ENCODE data around the gene TMSB4X. TPM values are rescaled to one million over a fixed set of nuclear protein-coding genes. Genes with fewer than 3 reads are reported as not detected.

TMSB4X gene
- total RNA-seq (1,000 to 10,000 TPM; 1,993 to 2,559 (median 2,105) TPM), polyA plus RNA-seq (1,000 to 10,000 TPM; 3,725 to 5,006 TPM)
- long read RNA-seq, donor 1, transcript TMSB4X-203 (2 exons, 1,702 nt), result minor isoform, 42 of 390 reads
- long read RNA-seq, donor 1, transcript TMSB4X-204 (3 exons, 628 nt), result major isoform, 337 of 390 reads
- long read RNA-seq, donor 1, partial matches to known transcripts, result 0 of 390 reads
- long read RNA-seq, donor 1, other reads (novel, unspliced or antisense), result 11 of 390 reads
- long read RNA-seq, donor 2, transcript TMSB4X-204 (3 exons, 628 nt), result major isoform, 909 of 1,447 reads
- long read RNA-seq, donor 2, transcript TMSB4X-203 (2 exons, 1,702 nt), result minor isoform, 536 of 1,447 reads
- long read RNA-seq, donor 2, partial matches to known transcripts, result 0 of 1,447 reads
- long read RNA-seq, donor 2, other reads (novel, unspliced or antisense), result 0 of 1,447 reads
- long read RNA-seq, donor 3, transcript TMSB4X-204 (3 exons, 628 nt), result major isoform, 1,011 of 1,074 reads
- long read RNA-seq, donor 3, transcript TMSB4X-203 (2 exons, 1,702 nt), result minor isoform, 17 of 1,074 reads
- long read RNA-seq, donor 3, partial matches to known transcripts, result 0 of 1,074 reads
- long read RNA-seq, donor 3, other reads (novel, unspliced or antisense), result 45 of 1,074 reads

DNA sequence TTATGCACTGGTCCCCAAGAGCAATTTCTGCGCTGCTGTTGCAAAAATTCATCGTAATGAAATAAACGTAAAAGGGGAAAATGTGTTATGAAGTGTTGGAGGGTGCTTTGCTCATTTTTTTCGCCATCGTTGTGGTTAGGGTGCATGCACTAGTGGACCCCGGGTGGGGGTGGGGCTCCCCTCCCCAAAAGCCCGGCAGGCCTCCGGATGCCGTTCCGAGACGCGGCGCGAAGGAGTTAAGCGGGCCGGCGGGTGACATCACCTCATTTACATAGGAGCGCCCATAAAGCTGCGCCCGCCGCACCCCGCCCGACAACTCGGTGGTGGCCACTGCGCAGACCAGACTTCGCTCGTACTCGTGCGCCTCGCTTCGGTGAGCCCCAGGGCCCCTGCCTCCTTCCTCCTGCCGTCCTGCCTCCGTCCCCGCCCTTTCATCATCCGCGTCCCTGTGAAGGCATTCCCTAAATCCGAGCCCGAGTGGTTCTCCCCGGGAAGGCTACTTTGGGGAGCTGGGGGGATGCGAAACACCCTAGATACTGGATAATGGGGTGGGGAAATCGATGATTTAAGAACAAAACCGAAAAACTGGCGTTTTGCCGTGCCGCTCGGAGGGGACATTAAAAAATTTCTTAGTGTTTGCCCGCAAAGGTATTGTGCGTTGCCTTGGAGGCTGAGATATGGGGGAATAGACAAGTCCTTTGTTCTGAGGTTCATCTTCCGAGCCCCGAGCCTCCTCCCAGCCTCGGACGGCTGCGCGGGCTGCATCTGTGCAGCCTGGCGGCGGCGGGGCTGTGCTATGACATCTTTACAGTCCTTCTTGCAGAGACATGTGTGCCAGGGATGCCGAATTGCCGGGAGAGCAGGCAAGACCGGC is at the start of gene TMSB4X:
TMSB4X (plus strand) TSS at position 315 of the 874 bp plus-strand sequence.
- no peaks in the 10 kb centered on the region for H3K36me3 ChIP-seq
- intact Hi-C loops (cut with DNase I), result loop anchor here in 3 of 4 donors (5.0 to 10.0 kb wide), 4 partner anchors 120 to 512 kb away; no protein-coding TSS in a partner anchor
- no peaks in the 10 kb centered on the region for H3K9me3 ChIP-seq
- TF ChIP-seq POLR2A (IDR thresholded peaks at IDR 0.05), result peak; percentile 97
- TF ChIP-seq, protein P1, sequence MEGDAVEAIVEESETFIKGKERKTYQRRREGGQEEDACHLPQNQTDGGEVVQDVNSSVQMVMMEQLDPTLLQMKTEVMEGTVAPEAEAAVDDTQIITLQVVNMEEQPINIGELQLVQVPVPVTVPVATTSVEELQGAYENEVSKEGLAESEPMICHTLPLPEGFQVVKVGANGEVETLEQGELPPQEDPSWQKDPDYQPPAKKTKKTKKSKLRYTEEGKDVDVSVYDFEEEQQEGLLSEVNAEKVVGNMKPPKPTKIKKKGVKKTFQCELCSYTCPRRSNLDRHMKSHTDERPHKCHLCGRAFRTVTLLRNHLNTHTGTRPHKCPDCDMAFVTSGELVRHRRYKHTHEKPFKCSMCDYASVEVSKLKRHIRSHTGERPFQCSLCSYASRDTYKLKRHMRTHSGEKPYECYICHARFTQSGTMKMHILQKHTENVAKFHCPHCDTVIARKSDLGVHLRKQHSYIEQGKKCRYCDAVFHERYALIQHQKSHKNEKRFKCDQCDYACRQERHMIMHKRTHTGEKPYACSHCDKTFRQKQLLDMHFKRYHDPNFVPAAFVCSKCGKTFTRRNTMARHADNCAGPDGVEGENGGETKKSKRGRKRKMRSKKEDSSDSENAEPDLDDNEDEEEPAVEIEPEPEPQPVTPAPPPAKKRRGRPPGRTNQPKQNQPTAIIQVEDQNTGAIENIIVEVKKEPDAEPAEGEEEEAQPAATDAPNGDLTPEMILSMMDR (IDR thresholded peaks at IDR 0.05), result no peak
- TF ChIP-seq EP300 (IDR thresholded peaks at IDR 0.05), result no peak
- 14 to 25% (median 22%) methylated on average over 60 of the region's 60 CpGs for WGBS, 3 donors
- H3K4me3 ChIP-seq, result peak within 1 kb of the TSS; percentile 54
- peak; percentile 83 to 90 (median 88) for DNase-seq
- peak within 1 kb of the TSS; percentile 84 to 90 for H3K27ac ChIP-seq
- H3K4me1 ChIP-seq (ENCODE audit: insufficient read depth), result no peaks in the 10 kb centered on the region
- H3K27me3 ChIP-seq, result no peaks in the 10 kb centered on the region

- intact Hi-C loops (cut with DNase I), result no loop called here
- Histone ChIP-seq H3K36me3 (no peaks in the 10 kb centered on the region), H3K4me1 (ENCODE audit: insufficient read depth) (no peaks in the 10 kb centered on the region), H3K27me3 (no peaks in the 10 kb centered on the region), H3K4me3 (no peak overlapping the region), H3K9me3 (no peaks in the 10 kb centered on the region), H3K27ac (no peak overlapping the region)
- WGBS, 3 donors, result 69 to 78% (median 69%) methylated on average over 4 of the region's 4 CpGs
- DNase-seq, result no peak
- TF ChIP-seq POLR2A (IDR thresholded peaks at IDR 0.05), result no peak
- TF ChIP-seq, protein P1 (IDR thresholded peaks at IDR 0.05), result no peak
- TF ChIP-seq EP300 (IDR thresholded peaks at IDR 0.05), result no peak
These were observed 45.2 kb upstream of the TMSB4X start for GRCh38 chrX:12929701-12930100.

- H3K27me3 ChIP-seq, result no peaks in the 10 kb centered on the region
- intact Hi-C loops (cut with DNase I), result no loop called here
- H3K4me1 ChIP-seq (ENCODE audit: insufficient read depth), result no peaks in the 10 kb centered on the region
- DNase-seq, result no peak
- H3K36me3 ChIP-seq, result no peaks in the 10 kb centered on the region
- no peak overlapping the region for H3K4me3 ChIP-seq
- H3K27ac ChIP-seq, result no peak overlapping the region
- WGBS, 3 donors, result 81 to 82% (median 81%) methylated on average over 2 of the region's 2 CpGs
- TF ChIP-seq EP300 (IDR thresholded peaks at IDR 0.05) (no peak), POLR2A (IDR thresholded peaks at IDR 0.05) (no peak)
- TF ChIP-seq, protein P1 (IDR thresholded peaks at IDR 0.05), result no peak
- no peaks in the 10 kb centered on the region for H3K9me3 ChIP-seq
These were observed 44.8 kb upstream of the TMSB4X start for GRCh38 chrX:12930150-12930549.

DNA sequence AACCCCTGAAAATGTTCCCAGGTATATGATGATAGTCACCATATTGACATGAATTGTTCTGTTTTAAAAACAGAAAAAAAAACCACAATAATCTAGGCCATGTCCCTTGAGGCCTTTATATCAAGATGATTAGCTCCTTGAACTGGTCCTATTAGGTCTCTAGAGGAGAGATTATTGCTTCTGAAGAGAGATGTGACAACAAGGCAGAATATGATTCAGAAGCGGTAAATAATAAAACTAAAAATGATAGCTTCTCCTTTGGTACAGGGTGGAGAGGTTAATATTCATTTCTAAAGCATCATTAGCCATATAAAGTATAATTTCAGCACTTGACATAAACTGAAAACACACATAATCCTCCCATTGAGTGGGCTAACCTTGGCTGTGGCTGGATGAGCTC is 42.7 kb upstream of the TMSB4X start:
- no peak for TF ChIP-seq EP300 (IDR thresholded peaks at IDR 0.05)
- 82 to 93% (median 87%) methylated on average over 1 of the region's 1 CpG for whole genome bisulfite sequencing, 3 donors
- intact Hi-C loops (cut with DNase I), result no loop called here

More for the DNA sequence above, 42.7 kb upstream of the TMSB4X start:
- no peaks in the 10 kb centered on the region for H3K36me3 ChIP-seq
- H3K4me1 ChIP-seq (ENCODE audit: insufficient read depth), result no peaks in the 10 kb centered on the region
- H3K27me3 ChIP-seq, result no peaks in the 10 kb centered on the region
- no peaks in the 10 kb centered on the region for H3K9me3 ChIP-seq
- H3K27ac ChIP-seq, result no peak overlapping the region
- H3K4me3 ChIP-seq, result no peak overlapping the region
- DNase-seq, result no peak

All from ovary (tissue), 10 donors.